Tongue (tissue), 2 donors: ENCODE results near the gene PANX2. TPM values are rescaled to one million over a fixed set of nuclear protein-coding genes. Genes with fewer than 3 reads are reported as not detected.
"Not testable (repeated sequence)": the region's sequence is repeated elsewhere in the genome, so short reads cannot be mapped to it uniquely, and the experiment has no call there.

Experiments used
- DNase-seq: peaks from one replicate; pipeline ENCODE4 v3.0.0-alpha.2; 2015
- total RNA-seq: library from RNA; depleted of rRNA; stranded (reverse); fragments of >200 nt; gene quantifications from one replicate; pipeline ENCODE4 v1.2.3, GENCODE V29; 2014

Gene PANX2
- 0.31 TPM for total RNA-seq

DNA sequence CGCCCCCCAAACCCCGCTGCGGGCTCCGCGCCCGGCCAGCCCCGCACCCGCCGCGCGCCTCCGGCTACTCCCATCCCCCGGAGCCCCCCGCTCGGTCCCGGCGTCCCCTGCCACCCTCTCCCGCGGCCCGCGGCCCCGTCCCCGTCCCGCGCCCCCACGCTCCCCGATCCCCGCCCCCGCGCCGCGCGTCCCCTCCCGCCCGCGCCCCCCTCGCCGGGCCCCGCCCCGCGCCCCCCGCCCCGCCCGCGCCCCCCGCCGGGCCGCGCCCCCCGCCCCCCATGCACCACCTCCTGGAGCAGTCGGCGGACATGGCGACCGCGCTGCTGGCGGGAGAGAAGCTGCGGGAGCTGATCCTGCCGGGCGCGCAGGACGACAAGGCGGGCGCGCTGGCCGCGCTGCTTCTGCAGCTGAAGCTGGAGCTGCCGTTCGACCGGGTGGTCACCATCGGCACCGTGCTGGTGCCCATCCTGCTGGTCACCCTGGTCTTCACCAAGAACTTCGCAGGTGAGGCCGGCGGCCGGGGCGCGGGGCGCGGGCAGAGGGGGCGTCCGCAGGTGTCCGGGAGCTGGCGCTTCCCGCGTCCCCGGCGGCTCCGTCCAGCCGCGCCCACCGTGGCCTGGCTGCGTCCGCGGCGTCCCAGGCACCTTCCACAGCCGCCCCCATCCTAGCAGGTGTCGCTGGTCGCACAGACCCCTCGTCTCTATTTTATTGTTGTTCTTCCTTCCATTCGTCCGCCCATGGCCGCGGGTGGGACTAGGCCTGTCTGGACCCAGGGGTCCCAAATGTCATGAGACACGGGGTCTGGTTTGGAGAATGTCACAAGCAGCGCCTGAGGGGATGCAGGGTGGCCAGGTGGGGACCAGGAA, at the start of gene PANX2:
Gene PANX2, plus strand, starts transcription at position 279 of the 866 bp plus-strand sequence. Its CDS starts 0 bp downstream, at position 279.
- no peak for DNase-seq

DNA sequence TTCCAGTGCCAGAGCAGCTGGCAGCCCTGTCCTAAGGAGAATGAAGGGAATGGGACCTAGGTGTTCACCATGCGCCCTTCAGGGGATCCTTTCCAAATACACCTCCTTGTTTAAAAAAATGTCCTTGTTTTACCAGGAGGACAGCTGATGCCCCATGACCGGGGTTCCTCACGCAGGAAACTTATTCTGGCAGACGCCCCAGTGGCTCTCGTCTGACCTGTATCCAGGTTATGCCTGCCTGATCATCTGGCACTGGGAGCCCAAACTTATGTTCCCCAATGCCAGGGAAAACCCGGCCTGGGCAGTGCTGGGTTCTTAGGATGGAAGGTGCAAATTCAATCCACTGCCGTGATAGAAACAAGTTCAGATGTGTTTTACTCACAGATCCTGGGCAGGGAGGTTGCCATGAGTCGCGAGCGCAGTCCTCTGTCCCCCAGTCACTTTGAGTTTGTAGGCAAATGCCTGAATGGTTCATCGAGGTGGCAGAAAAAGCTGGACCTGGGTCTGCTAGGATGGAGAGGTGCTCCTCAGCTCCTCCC, 49.3 kb upstream of the PANX2 start:
- DNase-seq: no peak

GRCh38 chr22:50123119-50123518, 47.4 kb upstream of the PANX2 start:
- DNase-seq: no peak

GRCh38 chr22:50125029-50125428, 45.5 kb upstream of the PANX2 start:
- DNase-seq: no peak

GRCh38 chr22:50129121-50129736, 41.3 kb upstream of the PANX2 start:
- no peak for DNase-seq

- no peak for DNase-seq
Measured at GRCh38 chr22:50131894-50132293, 38.6 kb upstream of the PANX2 start.

DNA sequence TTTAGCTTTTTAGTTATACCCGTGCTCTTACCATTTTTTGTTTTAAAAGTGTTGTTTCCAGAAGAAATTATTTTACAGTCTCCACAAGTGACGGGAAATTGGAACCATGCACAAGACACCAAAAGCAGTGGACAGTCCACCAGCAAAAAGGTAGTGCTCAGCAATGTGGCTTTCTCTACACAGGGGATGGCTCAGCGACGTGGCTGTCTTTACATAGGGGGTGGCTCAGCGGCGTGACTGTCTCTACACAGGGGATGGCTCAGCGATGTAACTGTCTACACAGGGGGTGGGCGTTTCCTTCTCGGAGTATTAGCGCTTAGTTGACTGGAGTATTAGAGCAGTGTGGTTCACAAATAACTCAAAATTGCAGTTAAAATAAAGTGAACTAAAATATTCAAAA, 36.0 kb upstream of the PANX2 start:
- DNase-seq: no peak

DNA sequence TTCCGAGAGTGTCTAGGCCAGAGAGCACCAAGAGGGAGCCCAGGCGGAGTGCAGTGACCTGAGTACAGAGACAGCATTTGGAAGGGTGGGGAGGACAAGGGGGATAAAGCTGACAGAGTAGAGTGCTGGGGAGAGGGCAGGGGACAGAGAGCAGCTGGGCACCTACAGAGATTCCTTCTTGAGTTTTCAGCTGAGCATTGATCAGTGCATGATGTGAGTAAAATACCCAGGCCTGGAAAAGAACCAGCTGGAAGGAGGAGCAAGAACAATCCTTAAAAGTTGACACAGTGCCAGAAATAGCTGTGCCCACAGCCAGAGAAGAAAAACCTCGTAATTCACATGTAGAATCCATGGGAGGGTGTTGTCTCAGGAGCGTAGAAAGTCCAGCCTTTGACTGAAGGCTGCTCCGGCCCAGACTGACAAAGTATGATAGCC, 33.9 kb upstream of the PANX2 start:
- peak; percentile 72 for DNase-seq

GRCh38 chr22:50137277-50137676, 33.3 kb upstream of the PANX2 start:
- DNase-seq: not testable (repeated sequence)

- no peak for DNase-seq
Measured at GRCh38 chr22:50138041-50138440, 32.5 kb upstream of the PANX2 start.

- no peak for DNase-seq
Measured at GRCh38 chr22:50138988-50139387, 31.5 kb upstream of the PANX2 start.

GRCh38 chr22:50139843-50140415, 30.6 kb upstream of the PANX2 start:
- DNase-seq: no peak

- no peak for DNase-seq
Measured at GRCh38 chr22:50140615-50141014, 29.9 kb upstream of the PANX2 start.

- DNase-seq: no peak
Measured at GRCh38 chr22:50141462-50141861, 29.1 kb upstream of the PANX2 start.

- no peak for DNase-seq
Measured at GRCh38 chr22:50141891-50142363, 28.6 kb upstream of the PANX2 start.

GRCh38 chr22:50143096-50143495, 27.4 kb upstream of the PANX2 start:
- no peak for DNase-seq

DNA sequence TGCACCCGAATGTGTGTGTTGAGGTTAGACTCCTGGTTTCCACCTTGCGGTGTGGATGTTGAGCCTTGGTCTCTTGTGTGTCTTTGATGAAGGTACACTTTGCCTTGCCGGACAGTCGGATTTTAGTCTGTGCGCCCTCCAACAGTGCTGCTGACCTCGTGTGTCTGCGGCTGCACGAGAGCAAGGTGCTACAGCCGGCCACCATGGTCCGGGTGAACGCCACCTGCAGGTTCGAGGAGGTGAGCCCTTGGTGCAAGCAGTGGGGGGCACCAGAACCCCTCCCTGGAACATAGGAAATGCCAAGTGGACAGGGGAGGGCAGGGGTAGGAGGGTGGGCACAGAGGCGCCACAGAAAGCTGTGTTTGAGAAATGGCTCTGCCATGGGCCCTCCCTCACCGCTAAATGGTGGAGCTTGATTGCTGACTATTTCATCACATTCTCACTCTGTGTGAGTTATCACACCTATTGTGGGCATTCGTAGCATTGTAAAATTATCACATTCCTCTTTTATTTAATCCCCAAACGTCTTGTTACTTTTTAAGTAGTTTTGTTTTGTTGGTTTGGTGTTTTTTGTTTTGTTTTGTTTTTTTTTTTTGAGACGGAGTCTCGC, 26.4 kb upstream of the PANX2 start:
- no peak for DNase-seq

DNA sequence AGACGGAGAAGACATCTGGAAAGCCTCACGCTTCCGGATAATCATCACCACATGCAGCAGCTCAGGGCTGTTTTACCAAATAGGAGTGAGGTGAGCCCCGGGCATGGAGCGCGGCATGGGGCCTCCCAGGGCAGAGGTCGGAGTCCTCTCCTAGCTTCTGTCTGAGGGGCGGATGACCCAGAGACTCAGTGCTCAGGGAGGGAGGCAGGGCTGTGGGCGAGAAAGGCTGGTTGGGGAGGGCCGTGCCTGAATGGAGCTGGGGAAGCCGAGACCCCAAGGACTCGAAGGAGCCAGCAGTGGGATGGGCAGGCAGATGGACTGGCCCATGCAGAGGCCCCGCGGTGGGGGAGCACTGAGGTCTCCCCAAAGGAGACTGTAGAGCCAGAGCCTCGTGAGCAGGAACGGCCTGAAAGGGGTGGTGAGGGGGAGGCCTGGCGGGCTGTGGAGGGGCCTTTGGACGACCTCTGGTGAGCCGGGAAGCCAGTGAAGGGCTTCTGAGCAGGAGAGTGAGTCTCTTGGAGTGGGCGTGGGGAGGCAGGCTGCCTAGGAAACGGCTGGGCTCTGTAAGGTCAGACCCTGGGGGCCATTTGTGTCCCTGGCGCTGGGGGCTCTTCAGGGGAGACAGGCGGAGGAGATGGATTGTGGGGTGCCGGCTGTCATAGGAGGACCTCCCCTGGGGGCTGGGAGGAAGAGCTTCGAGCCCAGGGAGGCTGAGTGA, 24.7 kb upstream of the PANX2 start:
- no peak for DNase-seq

GRCh38 chr22:50146439-50147238, 23.9 kb upstream of the PANX2 start:
- peak; percentile 82 for DNase-seq

DNA sequence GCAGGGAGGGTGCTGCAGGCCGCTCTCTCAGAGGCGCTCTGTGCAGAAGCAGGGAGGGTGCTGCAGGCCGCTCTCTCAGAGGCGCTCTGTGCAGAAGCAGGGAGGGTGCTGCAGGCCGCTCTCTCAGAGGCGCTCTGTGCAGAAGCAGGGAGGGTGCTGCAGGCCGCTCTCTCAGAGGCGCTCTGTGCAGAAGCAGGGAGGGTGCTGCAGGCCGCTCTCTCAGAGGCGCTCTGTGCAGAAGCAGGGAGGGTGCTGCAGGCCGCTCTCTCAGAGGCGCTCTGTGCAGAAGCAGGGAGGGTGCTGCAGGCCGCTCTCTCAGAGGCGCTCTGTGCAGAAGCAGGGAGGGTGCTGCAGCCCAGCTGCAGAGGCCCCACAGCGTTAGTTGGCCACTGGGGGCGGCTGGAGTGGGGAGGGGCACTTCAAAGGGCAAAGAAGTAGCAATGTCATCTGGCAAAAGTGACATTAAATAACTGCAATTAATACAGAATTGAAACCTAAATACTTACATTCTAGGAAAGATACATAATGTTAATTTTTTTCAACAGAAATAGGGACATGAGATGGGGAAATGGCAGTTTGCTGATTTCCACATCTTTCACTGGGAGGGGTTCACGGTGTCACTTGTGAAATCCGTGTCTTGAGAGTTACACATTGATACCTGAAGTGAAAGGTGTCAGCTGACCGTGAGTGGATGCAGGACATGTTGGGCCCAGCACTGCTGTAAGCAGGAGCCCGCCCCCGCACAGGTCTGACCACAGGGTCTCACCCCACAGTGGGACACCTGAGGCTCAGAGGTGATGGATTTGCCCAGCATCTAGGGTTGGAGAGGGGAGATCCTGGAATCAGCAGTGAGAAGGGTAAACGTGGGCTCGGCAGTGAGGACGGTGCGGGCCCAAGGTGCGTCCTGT, 23.0 kb upstream of the PANX2 start:
- DNase-seq: not testable (repeated sequence)
